Psoas muscle (tissue), 8 donors: ENCODE data around the gene ZIC4. TPM values are rescaled to one million over a fixed set of nuclear protein-coding genes. Genes with fewer than 3 reads are reported as not detected.

Source experiments
- ATAC-seq, 4 donors: fragments of 200-7000 bp; cut with Tn5 transposase; one replicate each; pipeline ENCODE4 v1.9.1; 2020; ENCODE audit warnings: moderate library complexity in 3 of 4, mild to moderate bottlenecking in 2 of 4
- DNase-seq, 2 donors: peaks; one replicate each; pipeline ENCODE4 v3.0.0-alpha.2; 2020
- H3K27ac ChIP-seq: fragments of 200-600 bp; one replicate; pipeline ENCODE4 v1.8.0; 2022
- H3K27me3 ChIP-seq, 3 donors: fragments of 200-600 bp in 1 of 3; one replicate each; pipeline versions ENCODE4 v1.6.1 to v1.8.0; 2013 to 2022; ENCODE audit warnings: low read length in 2 of 3, mild to moderate bottlenecking in 2 of 3, moderate library complexity in 1 of 3; ENCODE audit not compliant: insufficient read depth in 3 of 3
- H3K36me3 ChIP-seq, 2 donors: fragments of 200-600 bp in 1 of 2; one replicate each; pipeline versions ENCODE4 v1.6.1 to v1.8.0; 2013 to 2022; ENCODE audit warnings: low read depth in 1 of 2, mild to moderate bottlenecking in 1 of 2, moderate library complexity in 1 of 2; ENCODE audit not compliant: insufficient read depth in 1 of 2
- H3K4me1 ChIP-seq: fragments of 200-600 bp; one replicate; pipeline ENCODE4 v1.8.0; 2022
- H3K4me3 ChIP-seq: fragments of 200-600 bp; one replicate; pipeline ENCODE4 v1.8.0; 2022; ENCODE audit warnings: mild to moderate bottlenecking
- H3K9me3 ChIP-seq: fragments of 200-600 bp; one replicate; pipeline ENCODE4 v1.8.0; 2022
- WGBS, 3 donors: extraction: QIAGEN DNeasy Blood & Tissue Kit; methylation state at CpG; one replicate each; pipeline versions ENCODE4 v1.1.6 to v1.1.7; 2013; 5-methylcytosine and 5-hydroxymethylcytosine counted together
- intact Hi-C, 2 donors: fragments of 100-400 bp; cut with DNase I; formaldehyde crosslinking; loops; one replicate each; pipeline versions ENCODE4 v1.11.0 to v1.14.2; 2022
- polyA plus RNA-seq, 3 donors: library from polyadenylated mRNA; stranded (reverse); fragments of 200-250 nt; gene quantifications; one replicate each; pipeline ENCODE4 v1.2.3, GENCODE V29; 2013
- total RNA-seq, 4 donors: library from RNA; stranded (reverse); fragmentation: NEBNext Ultra II Directional in 2 of 4; extraction: Animal tissue kit (Norgen Biotek cat#: 25700) in 2 of 4; gene quantifications; one replicate each; pipeline versions ENCODE4 v1.2.1 to v1.2.4, GENCODE V29; 2021 to 2023
- TF ChIP-seq, protein P1 (sequence below): fragments of 200-600 bp; IDR thresholded peaks from one replicate; pipeline ENCODE4 v1.8.0; 2022; ENCODE audit warnings: antibody characterized with exemption
- donor health status: healthy with polysubstance abuse.
- donor health status: DM: no; HTN: no; CAD: no; lungs with moderate emphysema.
- donor health status: Bipolar disorder and iron deficiency.
- donor health status: healthy.
- donor health status: DM: yes; HTN: yes; CAD: no.
- donor health status: DM: no; HTN: no; CAD: no.
- donor health status: DM: no; HTN: no; CAD: no.
- donor health status: DM: yes; HTN: yes; CAD: no.

ZIC4 gene
- total and polyA plus RNA-seq, 7 donors: 0.10 to 1.00 (median 0.46) TPM

DNA sequence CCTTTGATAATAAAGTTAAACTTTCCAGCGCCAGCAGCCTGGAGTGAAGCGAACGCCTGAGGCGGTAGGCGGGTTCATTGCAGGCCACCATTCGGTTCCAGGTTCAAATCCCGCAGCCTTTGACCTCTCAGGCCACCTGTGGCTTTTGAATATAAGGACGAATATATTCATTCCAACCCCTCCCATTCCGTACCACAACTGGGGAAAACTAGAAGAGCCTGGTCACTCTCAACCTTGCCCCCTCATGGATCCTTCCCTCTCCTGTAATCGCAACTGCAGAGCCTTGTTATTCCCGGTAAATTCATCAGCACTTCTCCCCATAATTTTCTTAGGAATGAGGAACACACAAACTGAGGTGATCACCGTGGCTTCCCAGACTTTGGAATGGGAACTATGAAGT lies 35.2 kb downstream of the ZIC4 start:
- 23 to 43% (median 38%) methylated on average over 12 of the region's 12 CpGs for WGBS, 3 donors
- Histone ChIP-seq H3K27me3 (peaks cover 9 to 98% (median 25%) of the 10 kb centered on the region in 3 donors), H3K27ac (no peak overlapping the region), H3K4me3 (no peak overlapping the region), H3K4me1 (no peaks in the 10 kb centered on the region), H3K9me3 (no peaks in the 10 kb centered on the region), H3K36me3 (no peaks in the 10 kb centered on the region)
- intact Hi-C loops: no loop called here
- TF ChIP-seq, protein P1, sequence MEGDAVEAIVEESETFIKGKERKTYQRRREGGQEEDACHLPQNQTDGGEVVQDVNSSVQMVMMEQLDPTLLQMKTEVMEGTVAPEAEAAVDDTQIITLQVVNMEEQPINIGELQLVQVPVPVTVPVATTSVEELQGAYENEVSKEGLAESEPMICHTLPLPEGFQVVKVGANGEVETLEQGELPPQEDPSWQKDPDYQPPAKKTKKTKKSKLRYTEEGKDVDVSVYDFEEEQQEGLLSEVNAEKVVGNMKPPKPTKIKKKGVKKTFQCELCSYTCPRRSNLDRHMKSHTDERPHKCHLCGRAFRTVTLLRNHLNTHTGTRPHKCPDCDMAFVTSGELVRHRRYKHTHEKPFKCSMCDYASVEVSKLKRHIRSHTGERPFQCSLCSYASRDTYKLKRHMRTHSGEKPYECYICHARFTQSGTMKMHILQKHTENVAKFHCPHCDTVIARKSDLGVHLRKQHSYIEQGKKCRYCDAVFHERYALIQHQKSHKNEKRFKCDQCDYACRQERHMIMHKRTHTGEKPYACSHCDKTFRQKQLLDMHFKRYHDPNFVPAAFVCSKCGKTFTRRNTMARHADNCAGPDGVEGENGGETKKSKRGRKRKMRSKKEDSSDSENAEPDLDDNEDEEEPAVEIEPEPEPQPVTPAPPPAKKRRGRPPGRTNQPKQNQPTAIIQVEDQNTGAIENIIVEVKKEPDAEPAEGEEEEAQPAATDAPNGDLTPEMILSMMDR: no peak
- ATAC-seq (no peak), DNase-seq (no peak)

DNA sequence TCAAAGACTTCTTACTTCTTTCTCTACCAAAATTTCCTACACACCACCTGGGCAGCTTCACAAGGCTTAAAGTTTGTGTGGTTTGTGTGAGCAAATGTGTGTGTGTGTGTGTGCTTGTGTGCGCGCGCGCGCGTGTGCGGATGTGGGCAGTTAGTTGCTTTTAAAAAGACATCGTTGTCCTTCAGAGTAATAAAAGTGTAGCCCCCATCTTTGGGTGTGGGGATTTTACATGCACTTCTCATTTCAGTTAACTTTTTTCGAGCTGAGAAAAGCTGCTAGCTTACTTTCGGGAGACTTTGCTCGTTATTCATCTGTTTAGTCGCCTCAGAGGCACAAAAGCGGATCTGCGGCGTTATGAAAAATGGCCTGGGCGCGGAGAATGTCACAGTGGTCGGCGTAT lies 36.0 kb downstream of the ZIC4 start:
- WGBS, 3 donors: 16 to 37% (median 28%) methylated on average over 19 of the region's 19 CpGs
- H3K4me3 ChIP-seq: no peak overlapping the region
- ATAC-seq (no peak), DNase-seq (no peak)
- TF ChIP-seq, protein P1: no peak
- H3K9me3 ChIP-seq: no peaks in the 10 kb centered on the region
- H3K36me3 ChIP-seq: no peaks in the 10 kb centered on the region
- intact Hi-C loops: no loop called here
- H3K27me3 ChIP-seq: peaks cover 9 to 97% (median 25%) of the 10 kb centered on the region in 3 donors
- no peaks in the 10 kb centered on the region for H3K4me1 ChIP-seq
- no peak overlapping the region for H3K27ac ChIP-seq

DNA sequence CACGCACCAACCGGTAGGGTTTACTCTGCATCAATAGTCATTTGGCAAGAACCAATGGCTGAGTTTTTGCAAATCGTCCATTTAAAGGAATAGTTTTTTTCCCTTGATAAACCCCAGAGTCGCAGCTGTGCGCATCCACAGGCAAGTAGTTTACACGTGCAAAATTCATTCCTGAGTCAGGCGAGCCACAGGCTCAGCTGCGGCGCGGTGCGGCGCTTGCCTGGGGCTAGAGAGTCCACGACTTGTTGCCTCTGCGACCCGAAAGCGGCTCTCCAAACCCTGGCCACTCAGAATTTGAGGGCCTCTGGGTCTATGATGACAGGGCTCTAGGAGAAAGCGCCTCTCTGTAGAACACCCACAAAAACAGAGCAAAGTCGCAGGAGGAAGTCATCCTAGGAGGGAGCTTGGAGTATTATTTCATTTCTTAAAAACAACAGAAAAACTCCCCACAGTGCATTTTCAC lies 36.7 kb downstream of the ZIC4 start:
- intact Hi-C loops: loop anchor here in 1 of 2 donors (10.0 kb wide), 1 partner anchor 245 kb away; no protein-coding TSS in a partner anchor

DNA sequence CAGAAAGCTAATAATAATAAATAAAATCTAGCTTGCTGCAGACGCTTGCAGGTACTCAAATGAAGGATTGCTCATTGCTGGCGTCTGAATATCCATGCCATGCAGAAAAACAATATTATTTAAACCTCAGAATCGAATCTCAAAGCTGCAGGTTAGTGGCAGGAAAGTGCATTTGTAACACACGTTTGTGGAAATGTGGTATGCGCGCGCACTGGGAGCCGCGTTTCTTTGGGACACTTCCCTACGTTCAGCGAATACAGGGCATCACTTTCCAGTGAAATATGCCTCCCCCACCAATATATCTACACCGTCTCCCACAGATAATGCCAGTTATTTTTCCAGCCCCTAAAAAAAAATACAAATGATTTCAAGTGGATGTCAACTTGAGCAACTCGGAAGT lies 37.1 kb downstream of the ZIC4 start:
- H3K4me3 ChIP-seq: no peak overlapping the region
- no peaks in the 10 kb centered on the region for H3K9me3 ChIP-seq
- no peak for DNase-seq
- intact Hi-C loops: loop anchor here in 1 of 2 donors (10.0 kb wide), 1 partner anchor 246 kb away; no protein-coding TSS in a partner anchor
- no peaks in the 10 kb centered on the region for H3K4me1 ChIP-seq
- TF ChIP-seq, protein P1: no peak
- H3K27me3 ChIP-seq: peaks cover 6 to 95% (median 29%) of the 10 kb centered on the region in 3 donors
- no peaks in the 10 kb centered on the region for H3K36me3 ChIP-seq
- H3K27ac ChIP-seq: no peak overlapping the region
- WGBS, 3 donors: 16 to 20% (median 20%) methylated on average over 13 of the region's 13 CpGs
- ATAC-seq: no peak

More for the DNA sequence above, 36.7 kb downstream of the ZIC4 start:
- no peak overlapping the region for H3K27ac ChIP-seq
- H3K4me1 ChIP-seq: no peaks in the 10 kb centered on the region
- 10 to 16% (median 11%) methylated on average over 18 of the region's 18 CpGs for WGBS, 3 donors
- H3K9me3 ChIP-seq: no peaks in the 10 kb centered on the region
- peaks cover 9 to 97% (median 28%) of the 10 kb centered on the region in 3 donors for H3K27me3 ChIP-seq
- H3K4me3 ChIP-seq: no peak overlapping the region
- TF ChIP-seq, protein P1: no peak
- H3K36me3 ChIP-seq: no peaks in the 10 kb centered on the region
- ATAC-seq: no peak
- no peak for DNase-seq
